HepG2 (cell line): ENCODE measurements around the gene KRT6B. TPM values are rescaled to one million over a fixed set of nuclear protein-coding genes. Genes with fewer than 3 reads are reported as not detected.

Experiments used
- ATAC-seq: fragments of 200-7000 bp; cut with Tn5 transposase; 3 replicates; pipeline ENCODE4 v1.9.1; 2020; ENCODE audit warnings: mild to moderate bottlenecking, moderate library complexity
- BruUV-seq: library from RNA; stranded (reverse); fragments of 400-500 nt; replicated peaks from 2 replicates; lab custom pipeline; 2021; lab: Mats Ljungman, UMichigan
- CTCF ChIA-PET: fragments of 300-600 bp; formaldehyde crosslinking; extraction: SDS; loops from one replicate; lab custom pipeline; 2021; ENCODE audit warnings: low total read pairs, inconsistent platforms, low intra/inter-chr PET ratio; lab: Yijun Ruan, JAX
- POLR2A ChIA-PET: fragments of 350-600 bp; sonication (Branson Sonifier 250); formaldehyde crosslinking; loops from one replicate; lab custom pipeline; 2020; ENCODE audit warnings: antibody characterized with exemption, inconsistent platforms; lab: Yijun Ruan, JAX
- DNase-seq: peaks from one replicate; pipeline ENCODE4 v3.0.0-alpha.2; 2015; ENCODE audit warnings: low spot score
- FAIRE-seq: peaks from 3 replicates; lab custom pipeline; 2011; peaks lifted over from hg19 to GRCh38; lab: Jason Lieb, UNC
- H2AFZ ChIP-seq: one replicate; pipeline ENCODE4 v1.6.1; 2011; ENCODE audit warnings: low read length, inconsistent platforms
- H3K27ac ChIP-seq: fragments of 300-600 bp; 3 replicates; pipeline ENCODE4 v1.8.0; 2011; ENCODE audit warnings: mixed run types, mild to moderate bottlenecking, mixed read lengths, low read length, inconsistent platforms; ENCODE audit not compliant: insufficient read depth; ENCODE audit errors: extremely low read length
- H3K27me3 ChIP-seq, 2 experiments: fragments of 200-600 bp in 1 of 2; 2 replicates in 1 of 2; 3 replicates in 1 of 2; pipeline versions ENCODE4 v1.6.0 to v1.8.0; 2011; ENCODE audit warnings: low read length in 2 of 2, mild to moderate bottlenecking in 2 of 2, moderate library complexity in 2 of 2, inconsistent platforms in 1 of 2; ENCODE audit not compliant: insufficient read depth in 2 of 2, control insufficient read depth in 1 of 2
- H3K36me3 ChIP-seq, 2 experiments: fragments of 200-600 bp in 1 of 2; replicated peaks in 1 of 2; 2 replicates in 1 of 2; 3 replicates in 1 of 2; pipeline versions ENCODE4 v1.5.1 to v1.8.0; 2011; ENCODE audit warnings: low read length in 2 of 2, inconsistent platforms in 1 of 2; ENCODE audit not compliant: insufficient read depth in 2 of 2, control insufficient read depth in 1 of 2
- H3K4me1 ChIP-seq: 2 replicates; pipeline ENCODE4 v1.5.1; 2012; ENCODE audit warnings: low read length, inconsistent platforms; ENCODE audit not compliant: insufficient read depth
- H3K4me2 ChIP-seq: 2 replicates; pipeline ENCODE4 v1.6.0; 2011; ENCODE audit warnings: low read depth, low read length, inconsistent platforms
- H3K4me3 ChIP-seq, 3 experiments: fragments of 200-600 bp in 1 of 3; sonication (generic), shearing (Covaris generic) in 1 of 3; replicated peaks in 1 of 3; 2 replicates each; pipeline ENCODE4 v1.5.1; 2011 to 2016; ENCODE audit warnings: low read length in 3 of 3, inconsistent platforms in 2 of 3, low read depth in 2 of 3, mild to moderate bottlenecking in 2 of 3, control low read depth in 1 of 3, mixed read lengths in 1 of 3; ENCODE audit not compliant: insufficient read depth in 1 of 3
- H3K79me2 ChIP-seq: one replicate; pipeline ENCODE4 v1.6.1; 2011; ENCODE audit warnings: low read length, inconsistent platforms; ENCODE audit not compliant: insufficient read depth
- H3K9ac ChIP-seq: 2 replicates; pipeline ENCODE4 v1.6.0; 2011; ENCODE audit warnings: mild to moderate bottlenecking, low read depth, low read length, inconsistent platforms; ENCODE audit not compliant: insufficient read depth
- H3K9me3 ChIP-seq: 2 replicates; pipeline ENCODE4 v1.5.1; 2012; ENCODE audit warnings: mild to moderate bottlenecking, low read length
- H4K20me1 ChIP-seq: 2 replicates; pipeline ENCODE4 v1.6.0; 2011; ENCODE audit warnings: inconsistent platforms, mild to moderate bottlenecking, low read length, moderate library complexity; ENCODE audit not compliant: insufficient read depth
- CAMTA2 ChIP-seq: sonication (generic); formaldehyde crosslinking; IDR thresholded peaks from 2 replicates; pipeline ENCODE4 v1.4.0; 2020; ENCODE audit warnings: mild to moderate bottlenecking, missing genetic modification reagents, borderline replicate concordance
- ZNF10 ChIP-seq: sonication (generic); formaldehyde crosslinking; IDR thresholded peaks from 2 replicates; pipeline ENCODE4 v1.4.0; 2020; ENCODE audit warnings: mild to moderate bottlenecking, low read depth, missing genetic modification reagents, borderline replicate concordance
- ZNF558 ChIP-seq: sonication (generic); formaldehyde crosslinking; IDR thresholded peaks from 2 replicates; pipeline ENCODE4 v1.9.0; 2022; ENCODE audit warnings: mild to moderate bottlenecking, missing genetic modification reagents, borderline replicate concordance
- ZNF639 ChIP-seq: conservative IDR thresholded peaks from 2 replicates; pipeline ENCODE4 v1.6.1; 2018; ENCODE audit warnings: missing genetic modification reagents
- ZNF800 ChIP-seq: sonication (generic); formaldehyde crosslinking; IDR thresholded peaks from 2 replicates; pipeline ENCODE4 v1.4.0; 2020; ENCODE audit warnings: missing genetic modification reagents
- ZNF816 ChIP-seq: sonication (generic); formaldehyde crosslinking; IDR thresholded peaks from 2 replicates; pipeline ENCODE4 v1.8.0; 2022; ENCODE audit warnings: missing genetic modification reagents, mild to moderate bottlenecking, borderline replicate concordance
- ZSCAN22 ChIP-seq: sonication (generic); formaldehyde crosslinking; IDR thresholded peaks from 2 replicates; pipeline ENCODE4 v1.4.0; 2020; ENCODE audit warnings: mild to moderate bottlenecking, missing genetic modification reagents
- WGBS: methylation state at CpG from one replicate; pipeline ENCODE4 v1.1.6; 2017; ENCODE audit warnings: low lambda C conversion rate; 5-methylcytosine and 5-hydroxymethylcytosine counted together
- in situ Hi-C: cut with HindIII; loops from 2 replicates; pipeline ENCODE4 v1.10.0; 2017; ENCODE audit warnings: low pct_unique_long_range_greater_than_20kb; ENCODE audit not compliant: extremely low pct_ligation_motif_present
- intact Hi-C: fragments of 100-400 bp; cut with micrococcal nuclease; formaldehyde crosslinking; loops from one replicate; pipeline ENCODE4 v1.10.0; 2022; ENCODE audit not compliant: unreplicated experiment
- polyA plus RNA-seq, 8 experiments: library from polyadenylated mRNA; depleted of rRNA in 3 of 8; stranded (reverse) in 7 of 8; unstranded in 1 of 8; fragments of >200 nt; fragmentation: Illumina TruSeq in 4 of 8; extraction: Trizol in 4 of 8; gene quantifications; 2 replicates each; pipeline versions ENCODE4 v1.2.1 to v1.2.3, GENCODE V29; 2011 to 2016; ENCODE audit warnings: low read depth in 4 of 8, missing spikeins in 1 of 8, mixed read lengths in 1 of 8; ENCODE audit not compliant: insufficient read depth in 1 of 8
- total RNA-seq, 5 experiments: library from RNA; depleted of rRNA; stranded (reverse); fragments of >200 nt; fragmentation: Illumina TruSeq; extraction: Trizol; gene quantifications; 2 replicates each; pipeline ENCODE4 v1.2.3, GENCODE V29; 2016; ENCODE audit warnings: low read depth in 1 of 5
- TF ChIP-seq, protein P1 (sequence below): sonication (generic); formaldehyde crosslinking; IDR thresholded peaks from 2 replicates; pipeline ENCODE4 v1.8.0; 2022; ENCODE audit warnings: low read depth, missing genetic modification reagents
- TF ChIP-seq, protein P2 (sequence below): IDR thresholded peaks from 2 replicates; pipeline ENCODE4 v1.6.1; 2012; ENCODE audit warnings: low read length, improper control_type of control experiment

Gene KRT6B
- total and polyA plus RNA-seq, 2 of the 13 experiments (the other 11 are each of a cell fraction or from before 2014, with no cell fraction given), result not detected

GRCh38 chr12:52442600-52443061 lies 9.3 kb downstream of the KRT6B start (continued):
- TF ChIP-seq ZNF558 (no peak), ZNF639 (CRISPR knock-in tag) (no peak), ZNF10 (CRISPR knock-in tag) (no peak), CAMTA2 (CRISPR knock-in tag) (no peak)
- TF ChIP-seq, protein P1, sequence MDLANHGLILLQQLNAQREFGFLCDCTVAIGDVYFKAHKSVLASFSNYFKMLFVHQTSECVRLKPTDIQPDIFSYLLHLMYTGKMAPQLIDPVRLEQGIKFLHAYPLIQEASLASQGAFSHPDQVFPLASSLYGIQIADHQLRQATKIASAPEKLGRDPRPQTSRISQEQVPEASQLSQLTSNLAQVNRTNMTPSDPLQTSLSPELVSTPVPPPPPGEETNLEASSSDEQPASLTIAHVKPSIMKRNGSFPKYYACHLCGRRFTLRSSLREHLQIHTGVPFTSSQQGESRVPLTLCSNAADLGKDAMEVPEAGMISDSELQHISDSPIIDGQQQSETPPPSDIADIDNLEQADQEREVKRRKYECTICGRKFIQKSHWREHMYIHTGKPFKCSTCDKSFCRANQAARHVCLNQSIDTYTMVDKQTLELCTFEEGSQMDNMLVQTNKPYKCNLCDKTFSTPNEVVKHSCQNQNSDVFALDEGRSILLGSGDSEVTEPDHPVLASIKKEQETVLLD (CRISPR knock-in tag), result no peak

DNA sequence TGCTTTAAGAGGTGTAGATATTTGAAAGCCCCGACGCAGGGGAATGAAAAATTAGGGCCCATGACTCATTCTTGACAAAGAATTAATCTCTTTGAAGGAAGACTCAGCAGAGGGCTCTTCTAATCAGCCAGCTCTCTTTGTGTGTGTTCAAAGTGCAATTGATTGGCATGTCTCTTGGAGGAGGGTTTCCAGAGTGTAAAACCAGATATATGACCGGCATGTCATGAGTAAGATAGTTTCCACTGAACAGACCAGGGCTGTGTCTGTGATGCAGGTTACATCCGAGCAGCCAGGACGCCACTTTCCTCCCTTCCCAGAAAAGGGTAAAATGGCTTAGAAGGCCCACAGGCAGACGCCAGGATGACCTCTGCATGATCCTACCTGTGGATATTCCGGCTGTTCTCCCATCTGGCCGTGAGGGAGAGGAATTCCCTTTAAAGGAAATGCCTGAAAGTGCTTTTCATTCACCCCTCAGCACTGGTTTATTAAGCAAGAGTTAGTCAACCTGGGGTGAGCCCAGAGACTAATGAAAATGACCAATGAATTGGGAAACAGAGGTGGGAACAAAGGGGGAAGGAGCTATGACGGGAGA lies 10.5 kb downstream of the KRT6B start:
- no peak overlapping the region for H3K4me3 ChIP-seq
- TF ChIP-seq ZNF816 (CRISPR knock-in tag) (no peak), ZNF800 (no peak), ZSCAN22 (CRISPR knock-in tag) (no peak)
- TF ChIP-seq, protein P2, sequence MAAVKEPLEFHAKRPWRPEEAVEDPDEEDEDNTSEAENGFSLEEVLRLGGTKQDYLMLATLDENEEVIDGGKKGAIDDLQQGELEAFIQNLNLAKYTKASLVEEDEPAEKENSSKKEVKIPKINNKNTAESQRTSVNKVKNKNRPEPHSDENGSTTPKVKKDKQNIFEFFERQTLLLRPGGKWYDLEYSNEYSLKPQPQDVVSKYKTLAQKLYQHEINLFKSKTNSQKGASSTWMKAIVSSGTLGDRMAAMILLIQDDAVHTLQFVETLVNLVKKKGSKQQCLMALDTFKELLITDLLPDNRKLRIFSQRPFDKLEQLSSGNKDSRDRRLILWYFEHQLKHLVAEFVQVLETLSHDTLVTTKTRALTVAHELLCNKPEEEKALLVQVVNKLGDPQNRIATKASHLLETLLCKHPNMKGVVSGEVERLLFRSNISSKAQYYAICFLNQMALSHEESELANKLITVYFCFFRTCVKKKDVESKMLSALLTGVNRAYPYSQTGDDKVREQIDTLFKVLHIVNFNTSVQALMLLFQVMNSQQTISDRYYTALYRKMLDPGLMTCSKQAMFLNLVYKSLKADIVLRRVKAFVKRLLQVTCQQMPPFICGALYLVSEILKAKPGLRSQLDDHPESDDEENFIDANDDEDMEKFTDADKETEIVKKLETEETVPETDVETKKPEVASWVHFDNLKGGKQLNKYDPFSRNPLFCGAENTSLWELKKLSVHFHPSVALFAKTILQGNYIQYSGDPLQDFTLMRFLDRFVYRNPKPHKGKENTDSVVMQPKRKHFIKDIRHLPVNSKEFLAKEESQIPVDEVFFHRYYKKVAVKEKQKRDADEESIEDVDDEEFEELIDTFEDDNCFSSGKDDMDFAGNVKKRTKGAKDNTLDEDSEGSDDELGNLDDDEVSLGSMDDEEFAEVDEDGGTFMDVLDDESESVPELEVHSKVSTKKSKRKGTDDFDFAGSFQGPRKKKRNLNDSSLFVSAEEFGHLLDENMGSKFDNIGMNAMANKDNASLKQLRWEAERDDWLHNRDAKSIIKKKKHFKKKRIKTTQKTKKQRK, result no peak

More for the DNA sequence above, 10.5 kb downstream of the KRT6B start:
- no peaks in the 10 kb centered on the region for H3K79me2 ChIP-seq
- ChIA-PET POLR2A (no interaction called here), CTCF (no interaction called here)
- H2AFZ ChIP-seq, result no peak overlapping the region
- intact Hi-C loops (no loop called here), in situ Hi-C loops (no loop called here)
- FAIRE-seq (no peak), DNase-seq (peak; percentile 46), ATAC-seq (peak; percentile 74)
- H3K9me3 ChIP-seq, result no peaks in the 10 kb centered on the region
- H3K27me3 ChIP-seq, result peaks cover 1 to 2% of the 10 kb centered on the region in 2 experiments; a peak in 2 of 5 replicates
- no TSS peak for BruUV-seq
- no peaks in the 10 kb centered on the region for H4K20me1 ChIP-seq
- no peak overlapping the region for H3K27ac ChIP-seq
- H3K4me1 ChIP-seq, result peaks cover 13% of the 10 kb centered on the region
- no peak overlapping the region for H3K4me2 ChIP-seq
- H3K9ac ChIP-seq, result no peak overlapping the region
- H3K36me3 ChIP-seq, result no peaks in the 10 kb centered on the region
- WGBS, result 4% methylated on average over 8 of the region's 9 CpGs
